ENCODE results near the gene NOBOX.

GRCh38 chr7:144397086-144397485, 6.4 kb downstream of the NOBOX start:
- TF ChIP-seq, protein P1, sequence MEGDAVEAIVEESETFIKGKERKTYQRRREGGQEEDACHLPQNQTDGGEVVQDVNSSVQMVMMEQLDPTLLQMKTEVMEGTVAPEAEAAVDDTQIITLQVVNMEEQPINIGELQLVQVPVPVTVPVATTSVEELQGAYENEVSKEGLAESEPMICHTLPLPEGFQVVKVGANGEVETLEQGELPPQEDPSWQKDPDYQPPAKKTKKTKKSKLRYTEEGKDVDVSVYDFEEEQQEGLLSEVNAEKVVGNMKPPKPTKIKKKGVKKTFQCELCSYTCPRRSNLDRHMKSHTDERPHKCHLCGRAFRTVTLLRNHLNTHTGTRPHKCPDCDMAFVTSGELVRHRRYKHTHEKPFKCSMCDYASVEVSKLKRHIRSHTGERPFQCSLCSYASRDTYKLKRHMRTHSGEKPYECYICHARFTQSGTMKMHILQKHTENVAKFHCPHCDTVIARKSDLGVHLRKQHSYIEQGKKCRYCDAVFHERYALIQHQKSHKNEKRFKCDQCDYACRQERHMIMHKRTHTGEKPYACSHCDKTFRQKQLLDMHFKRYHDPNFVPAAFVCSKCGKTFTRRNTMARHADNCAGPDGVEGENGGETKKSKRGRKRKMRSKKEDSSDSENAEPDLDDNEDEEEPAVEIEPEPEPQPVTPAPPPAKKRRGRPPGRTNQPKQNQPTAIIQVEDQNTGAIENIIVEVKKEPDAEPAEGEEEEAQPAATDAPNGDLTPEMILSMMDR (IDR thresholded peaks at IDR 0.05; ENCODE audit: low read depth, low read length, poor library complexity, severe bottlenecking) = no peak
- TF ChIP-seq EZH2phosphoT487 (IDR thresholded peaks at IDR 0.05; ENCODE audit: borderline replicate concordance, low read length) = no peak

All from DOHH2 (cell line).